GM11168 (cell line): Measurements from ENCODE around the gene RAB11A.

Experiments
- in situ Hi-C: fragments of 300-500 bp; cut with MboI; formaldehyde crosslinking; loops from one replicate; pipeline ENCODE4 v1.12.0; 2022; ENCODE audit warnings: low sequenced_read_pairs; ENCODE audit not compliant: unreplicated experiment

RAB11A gene

GRCh38 chr15:65869126-65869953 is at the start of gene RAB11A:
RAB11A (plus strand) TSS chr15:65869491; CDS start chr15:65869586, 95 bp downstream.
- in situ Hi-C loops = no loop called here

- in situ Hi-C loops = no loop called here
Measured at GRCh38 chr15:65819563-65819960, 49.7 kb upstream of the RAB11A start.

GRCh38 chr15:65821070-65821469 is 48.2 kb upstream of the RAB11A start:
- in situ Hi-C loops = loop anchor here (10.0 kb wide), 1 partner anchor 46 kb away; no protein-coding TSS in a partner anchor

GRCh38 chr15:65822316-65822715 is 47.0 kb upstream of the RAB11A start:
- in situ Hi-C loops = loop anchor here (10.0 kb wide), 1 partner anchor 48 kb away; no protein-coding TSS in a partner anchor

GRCh38 chr15:65824031-65824743 is 45.1 kb upstream of the RAB11A start:
- in situ Hi-C loops = loop anchor here (10.0 kb wide), 1 partner anchor 49 kb away; no protein-coding TSS in a partner anchor

- in situ Hi-C loops = loop anchor here (10.0 kb wide), 1 partner anchor 50 kb away; no protein-coding TSS in a partner anchor
Measured at GRCh38 chr15:65824941-65825544, 44.2 kb upstream of the RAB11A start.

- in situ Hi-C loops = loop anchor here (10.0 kb wide), 1 partner anchor 52 kb away; no protein-coding TSS in a partner anchor
Measured at GRCh38 chr15:65827065-65827464, 42.2 kb upstream of the RAB11A start.

GRCh38 chr15:65828585-65828984 is 40.7 kb upstream of the RAB11A start:
- in situ Hi-C loops = loop anchor here (10.0 kb wide), 1 partner anchor 54 kb away; no protein-coding TSS in a partner anchor

- in situ Hi-C loops = loop anchor here (10.0 kb wide), 1 partner anchor 54 kb away; no protein-coding TSS in a partner anchor
Measured at GRCh38 chr15:65829130-65829764, 40.0 kb upstream of the RAB11A start.

- in situ Hi-C loops = no loop called here
Measured at GRCh38 chr15:65832549-65833364, 36.5 kb upstream of the RAB11A start.

GRCh38 chr15:65833501-65834205 is 35.6 kb upstream of the RAB11A start:
- in situ Hi-C loops = no loop called here

- in situ Hi-C loops = no loop called here
Measured at GRCh38 chr15:65834603-65835282, 34.5 kb upstream of the RAB11A start.

GRCh38 chr15:65835447-65835846 is 33.8 kb upstream of the RAB11A start:
- in situ Hi-C loops = no loop called here

- in situ Hi-C loops = no loop called here
Measured at GRCh38 chr15:65836665-65837064, 32.6 kb upstream of the RAB11A start.

GRCh38 chr15:65837301-65838294 is 31.7 kb upstream of the RAB11A start:
- in situ Hi-C loops = no loop called here

GRCh38 chr15:65839354-65839901 is 29.9 kb upstream of the RAB11A start:
- in situ Hi-C loops = no loop called here

- in situ Hi-C loops = no loop called here
Measured at GRCh38 chr15:65839985-65840384, 29.3 kb upstream of the RAB11A start.
